HG03039 (cell line): ENCODE data around the gene USH1C.

Experiments used
- ATAC-seq: cut with Tn5 transposase; IDR thresholded peaks from one replicate; pipeline ENCODE4 v1.9.1; 2021; ENCODE audit warnings: mild to moderate bottlenecking, moderate library complexity; ENCODE audit not compliant: unreplicated experiment

USH1C gene

DNA sequence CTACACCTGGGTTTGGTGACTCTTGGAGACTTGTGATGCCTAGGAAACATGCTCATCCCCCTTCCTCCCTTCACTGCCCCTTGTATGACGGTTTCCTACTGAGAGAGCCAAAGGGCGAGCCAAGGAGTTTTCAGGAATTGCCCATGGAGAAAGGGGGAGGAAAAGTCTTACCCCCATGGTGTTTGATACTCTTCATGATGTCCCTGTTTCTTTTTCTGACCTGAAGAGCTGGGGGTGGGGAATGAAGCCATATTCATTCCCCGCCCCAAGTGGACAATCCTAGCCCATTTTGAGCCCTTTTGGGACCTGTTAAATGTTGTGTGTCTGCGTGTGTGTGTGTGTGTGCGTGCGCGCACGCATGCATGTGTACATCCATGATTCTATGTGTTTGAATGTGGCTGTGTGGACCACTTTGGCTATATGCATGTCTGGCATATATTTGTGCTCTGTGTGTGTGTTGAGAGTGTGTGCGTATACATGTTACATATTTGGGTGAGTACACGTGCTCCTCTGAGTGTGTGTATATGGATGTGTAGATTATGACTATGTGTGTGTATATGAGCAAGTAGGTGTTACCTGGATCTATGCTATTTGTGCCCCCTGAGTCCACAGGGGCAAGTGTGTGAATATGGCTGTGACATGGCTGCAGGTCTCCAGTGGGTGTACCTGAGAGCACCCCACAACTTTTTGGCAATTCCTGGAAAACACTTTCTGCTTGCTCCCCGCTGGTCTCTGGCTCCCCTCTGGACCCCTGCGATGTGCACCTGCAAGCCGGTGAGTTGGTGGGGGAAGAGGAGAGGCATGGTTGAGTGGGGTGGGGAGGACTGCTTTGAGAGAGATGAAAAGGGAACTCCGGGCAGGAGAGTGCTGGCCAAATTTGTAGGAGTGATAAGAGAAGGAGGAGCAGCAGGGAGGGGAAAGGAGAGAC, 27.5 kb upstream of the USH1C start:
- ATAC-seq: no peak

DNA sequence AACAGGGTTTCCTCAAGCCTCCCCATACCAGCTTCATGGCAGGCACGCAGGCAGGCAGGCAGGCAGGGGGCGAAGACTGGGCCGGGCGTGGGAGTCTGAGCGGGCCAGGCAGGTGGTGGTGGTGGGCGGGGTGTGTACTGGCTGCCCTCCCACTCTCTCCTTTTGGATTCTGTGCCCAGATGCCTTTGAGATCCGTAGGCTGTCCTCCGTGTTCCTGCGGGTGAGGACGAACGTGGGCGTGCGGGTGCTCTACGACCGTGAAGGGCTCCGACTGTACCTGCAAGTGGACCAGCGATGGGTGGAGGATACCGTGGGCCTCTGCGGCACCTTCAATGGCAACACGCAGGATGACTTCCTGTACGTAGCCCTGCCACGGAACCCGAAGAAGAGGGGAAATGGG, 25.8 kb upstream of the USH1C start:
- ATAC-seq: no peak

DNA sequence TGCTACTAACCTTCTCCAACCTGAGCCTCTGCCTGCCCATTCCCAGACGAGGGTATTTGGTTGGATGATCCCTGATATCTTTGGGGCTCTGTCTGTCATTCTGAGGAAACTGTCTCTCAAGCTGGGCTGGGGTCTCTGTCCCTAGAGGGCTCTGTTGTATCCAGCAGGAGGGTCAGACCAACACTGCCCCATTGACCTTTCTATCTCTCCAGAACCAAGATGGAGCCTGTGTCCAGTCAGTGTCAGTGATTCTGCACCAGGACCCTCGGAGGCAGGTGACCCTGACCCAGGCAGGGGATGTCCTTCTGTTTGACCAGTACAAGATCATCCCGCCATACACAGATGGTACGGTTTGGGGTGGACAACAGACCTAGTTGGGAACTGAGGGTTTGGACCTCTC, 24.7 kb upstream of the USH1C start:
- no peak for ATAC-seq

DNA sequence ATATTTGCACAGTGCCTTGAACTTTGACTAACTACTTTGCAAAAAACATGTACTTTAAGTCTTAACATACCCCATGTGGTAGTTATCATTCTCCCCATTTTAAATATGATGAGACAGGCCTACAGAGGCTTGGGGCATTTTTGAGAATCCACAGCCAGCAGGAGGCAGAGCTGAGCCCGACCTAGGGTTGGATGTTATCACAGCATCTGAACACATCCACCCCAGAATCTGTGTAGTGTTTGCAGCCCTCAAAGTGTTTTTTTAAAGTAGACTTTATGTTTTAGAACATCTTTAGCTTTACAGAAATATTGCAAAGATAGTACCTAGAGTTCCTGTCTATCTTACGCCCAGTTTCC, 20.4 kb upstream of the USH1C start:
- no peak for ATAC-seq

DNA sequence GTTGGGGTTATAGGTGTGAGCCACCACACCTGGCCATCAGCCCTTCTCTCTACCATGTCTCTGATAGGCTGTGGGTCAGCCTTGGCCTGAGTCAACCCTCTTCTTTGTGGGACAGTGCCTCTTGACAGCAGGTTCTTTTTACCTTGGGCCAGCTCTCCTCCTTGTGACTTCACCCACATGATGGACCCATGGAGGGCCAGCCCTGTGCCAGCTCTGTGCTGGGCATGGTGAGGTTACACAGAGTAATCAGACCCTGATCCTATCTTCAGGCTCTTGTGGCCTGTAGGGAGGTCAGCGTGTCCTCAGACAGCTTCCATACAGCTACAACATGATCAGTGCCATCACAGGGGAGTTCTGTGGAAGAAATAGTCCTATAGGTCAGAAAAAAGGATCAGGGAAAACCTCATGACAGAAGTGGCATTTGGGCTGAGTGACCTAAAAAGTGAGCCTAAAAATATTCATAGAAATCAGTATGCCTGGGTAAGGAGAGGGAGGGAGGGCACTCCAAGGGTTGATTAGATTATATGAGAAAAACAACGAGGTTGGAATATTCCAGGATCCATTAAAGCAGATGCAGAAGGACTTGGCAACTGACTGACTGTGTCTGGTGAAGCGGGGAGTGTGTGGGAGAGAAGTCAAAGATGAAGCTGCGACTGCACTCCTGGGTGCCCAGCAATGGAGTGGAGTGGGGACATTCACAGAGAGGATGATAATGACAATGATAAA, 19.9 kb upstream of the USH1C start:
- ATAC-seq: no peak

DNA sequence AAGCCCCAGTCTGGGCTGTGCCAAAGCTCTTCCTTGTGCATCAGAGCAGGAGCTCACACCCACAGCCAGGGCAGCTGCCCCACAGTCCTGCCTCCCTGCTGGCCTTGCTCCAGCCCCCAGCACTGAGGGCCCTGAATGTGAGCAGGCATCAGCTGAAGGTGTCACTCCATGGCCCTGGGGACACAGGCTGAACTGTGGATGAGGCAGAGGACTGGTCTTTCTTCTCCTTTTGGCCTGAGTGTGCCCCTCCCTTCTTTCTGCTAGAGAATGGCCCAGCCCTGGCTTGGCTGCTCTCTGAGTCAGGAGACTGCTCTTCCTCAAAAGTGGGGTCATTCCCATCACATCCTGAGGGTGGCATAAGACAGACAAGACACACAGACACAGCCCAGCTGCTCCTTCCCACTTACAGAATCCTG, 19.0 kb upstream of the USH1C start:
- ATAC-seq: no peak

DNA sequence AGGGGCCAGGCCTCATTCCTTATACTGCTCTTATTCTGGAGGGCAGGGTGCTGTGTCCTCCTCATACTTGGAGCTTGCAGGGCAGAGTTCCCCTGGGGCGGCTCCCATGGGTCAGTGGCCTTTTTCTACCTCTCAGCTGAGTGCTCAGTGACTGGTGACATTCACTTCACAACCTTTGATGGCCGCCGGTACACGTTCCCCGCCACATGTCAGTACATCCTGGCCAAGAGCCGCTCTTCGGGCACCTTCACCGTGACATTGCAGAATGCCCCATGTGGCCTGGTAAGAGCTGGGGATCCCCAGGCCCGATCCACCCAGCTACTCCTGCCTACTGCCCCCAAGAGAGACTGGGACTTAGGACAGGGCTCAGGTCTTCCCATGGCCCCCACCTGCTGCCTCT, 17.3 kb upstream of the USH1C start:
- ATAC-seq: no peak

DNA sequence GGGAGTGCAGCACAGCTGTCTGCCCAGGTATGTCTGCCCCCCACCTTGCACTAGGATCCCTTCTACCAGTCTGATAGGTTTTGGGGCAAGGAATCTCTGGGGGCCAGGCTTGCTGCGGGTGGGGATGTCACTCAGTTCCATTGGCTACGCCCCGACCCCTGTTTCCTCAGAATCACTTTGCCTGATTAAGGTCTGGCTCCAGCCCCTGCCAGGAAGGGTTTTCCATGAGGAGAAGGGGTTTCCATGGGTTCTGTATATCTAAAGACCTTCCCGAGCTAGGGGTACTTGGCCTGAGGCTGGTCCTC, 16.8 kb upstream of the USH1C start:
- no peak for ATAC-seq

DNA sequence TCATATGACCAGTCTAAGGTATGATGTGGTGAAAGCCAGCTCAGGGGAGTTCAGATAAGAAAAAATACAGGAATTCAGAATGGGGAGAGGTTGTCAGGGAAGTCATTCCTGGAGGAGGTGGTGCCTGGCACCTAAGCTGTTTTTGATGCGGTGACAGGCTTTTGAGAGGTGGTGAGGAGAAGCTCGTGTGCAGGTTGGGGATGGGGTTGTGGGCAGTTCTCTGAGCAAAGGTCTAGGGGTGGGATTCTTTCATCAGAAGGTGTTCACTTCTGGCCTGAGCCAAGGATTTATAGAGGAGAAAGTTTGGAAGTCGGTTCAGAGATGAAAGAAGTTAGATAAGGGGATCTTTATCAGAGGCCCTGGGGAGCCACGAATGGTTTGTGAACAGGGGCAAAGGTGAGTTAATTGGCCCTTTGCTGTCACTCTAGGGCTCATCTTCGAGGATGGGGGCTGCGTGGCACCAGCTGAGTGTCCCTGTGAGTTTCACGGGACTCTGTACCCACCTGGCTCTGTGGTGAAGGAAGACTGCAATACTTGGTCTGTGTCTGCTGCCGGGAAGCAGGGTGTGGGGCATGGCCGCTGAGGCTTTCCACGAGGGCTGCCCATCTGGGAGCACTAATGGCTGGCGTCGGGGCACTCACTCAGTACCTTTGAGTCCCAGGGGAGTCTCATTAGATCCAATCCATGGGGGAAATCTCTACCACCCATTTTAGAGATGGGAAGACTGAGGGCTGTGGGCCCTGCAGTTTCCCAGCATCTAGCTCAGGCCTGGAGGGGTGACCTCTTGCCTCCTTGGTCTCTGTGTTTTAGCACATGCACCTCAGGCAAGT, 16.3 kb upstream of the USH1C start:
- no peak for ATAC-seq

DNA sequence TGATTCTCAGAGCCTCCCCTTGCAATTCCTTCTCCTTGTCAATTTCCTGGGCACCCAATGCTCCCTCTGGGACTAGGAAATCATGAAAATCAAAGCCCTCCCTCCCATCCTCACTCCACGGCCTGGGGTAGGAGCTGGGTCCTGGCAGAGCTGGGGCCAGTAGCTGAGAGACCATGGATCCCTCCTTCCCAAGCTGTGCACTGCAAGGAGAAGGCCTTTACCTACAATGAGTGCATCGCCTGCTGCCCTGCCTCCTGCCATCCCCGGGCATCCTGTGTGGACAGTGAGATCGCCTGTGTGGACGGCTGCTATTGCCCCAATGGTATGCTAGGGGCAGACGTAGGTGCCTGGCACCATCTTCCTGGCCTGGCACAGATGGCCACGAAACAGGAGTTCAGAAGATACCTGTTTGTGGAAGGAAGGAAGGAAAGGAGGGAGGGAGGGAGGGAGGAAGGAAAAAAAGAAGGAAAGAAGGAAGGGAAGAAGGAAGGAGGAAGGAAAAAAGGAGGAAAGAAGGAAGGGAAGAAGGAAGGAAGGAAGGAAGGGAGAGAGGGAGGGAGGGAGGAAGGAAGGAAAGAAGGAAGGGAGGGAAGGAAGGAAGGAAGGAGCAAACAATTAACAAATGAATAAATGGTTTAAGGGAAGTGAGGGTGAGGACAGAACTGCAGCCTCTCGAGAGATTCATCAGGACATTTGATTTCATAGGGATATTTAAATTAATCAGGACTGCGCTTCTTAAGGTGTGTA, 15.3 kb upstream of the USH1C start:
- no peak for ATAC-seq

DNA sequence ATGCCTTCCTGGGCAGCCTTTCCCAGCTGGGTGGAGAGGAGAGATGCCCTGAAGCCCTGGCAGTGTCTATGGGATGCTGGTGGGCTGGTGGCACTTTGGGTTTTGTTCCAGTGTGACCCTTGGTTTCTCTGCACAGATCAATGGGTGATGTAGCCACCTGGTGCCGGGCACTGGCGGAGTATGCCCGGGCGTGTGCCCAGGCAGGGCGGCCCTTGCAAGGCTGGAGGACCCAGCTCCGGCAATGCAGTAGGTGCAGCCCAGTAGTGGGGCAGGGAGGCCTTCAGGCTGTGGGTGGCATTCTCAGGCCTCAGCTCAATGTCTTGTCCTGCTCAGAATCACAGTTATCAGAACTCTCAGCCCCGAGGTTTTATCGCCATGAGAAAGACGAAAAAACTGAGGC, 14.7 kb upstream of the USH1C start:
- no peak for ATAC-seq

DNA sequence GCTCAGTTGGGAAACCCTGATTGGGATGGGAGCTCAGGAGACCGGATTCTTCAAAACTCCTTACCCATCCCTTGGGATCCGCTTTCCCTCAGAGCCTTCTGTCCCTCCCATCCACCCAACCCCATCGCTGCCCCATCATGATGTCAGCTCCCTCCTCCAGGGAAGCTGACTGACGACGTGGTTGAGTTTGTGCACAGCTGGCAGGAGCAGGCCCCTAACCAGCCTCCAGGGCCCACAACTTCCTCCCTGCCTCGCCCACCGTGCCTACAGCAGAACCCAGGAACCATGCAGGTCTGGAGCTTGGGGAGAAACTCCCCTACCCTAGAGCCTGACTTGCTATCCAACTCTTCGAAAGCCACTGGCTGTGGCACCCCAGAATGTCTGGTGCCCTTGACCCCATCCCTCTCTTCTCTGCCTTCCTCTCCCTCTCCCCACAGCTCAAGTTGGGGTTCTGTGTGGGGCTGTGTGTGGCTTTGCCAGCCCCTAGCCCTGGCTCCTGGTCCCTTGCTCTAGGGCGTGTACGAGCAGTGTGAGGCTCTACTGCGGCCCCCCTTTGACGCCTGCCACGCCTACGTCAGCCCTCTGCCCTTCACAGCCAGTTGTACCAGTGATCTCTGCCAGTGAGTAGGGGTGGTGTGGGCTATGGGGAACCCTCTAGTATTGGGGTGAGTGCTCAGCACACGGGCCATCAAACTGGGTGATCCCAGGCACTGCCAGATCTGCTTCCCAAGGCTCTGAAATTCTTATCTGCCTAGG, 14.0 kb upstream of the USH1C start:
- ATAC-seq: no peak

DNA sequence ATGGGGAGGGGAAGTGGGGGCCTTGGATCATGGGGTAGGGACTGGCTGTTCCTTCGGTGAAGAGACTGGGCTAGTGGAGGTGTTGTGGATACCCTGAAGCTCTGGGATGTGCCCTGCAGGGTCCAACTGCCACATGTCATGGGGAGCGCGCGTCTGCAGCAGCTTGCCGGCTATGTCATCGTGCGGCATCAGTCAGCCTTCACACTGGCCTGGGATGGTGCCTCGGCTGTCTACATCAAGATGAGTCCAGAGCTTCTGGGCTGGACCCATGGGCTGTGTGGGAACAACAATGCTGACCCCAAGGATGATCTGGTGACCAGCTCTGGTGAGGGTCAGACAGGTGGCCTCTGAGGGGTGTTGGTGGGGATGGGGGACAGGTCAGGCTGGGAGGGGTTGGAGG, 12.8 kb upstream of the USH1C start:
- no peak for ATAC-seq

DNA sequence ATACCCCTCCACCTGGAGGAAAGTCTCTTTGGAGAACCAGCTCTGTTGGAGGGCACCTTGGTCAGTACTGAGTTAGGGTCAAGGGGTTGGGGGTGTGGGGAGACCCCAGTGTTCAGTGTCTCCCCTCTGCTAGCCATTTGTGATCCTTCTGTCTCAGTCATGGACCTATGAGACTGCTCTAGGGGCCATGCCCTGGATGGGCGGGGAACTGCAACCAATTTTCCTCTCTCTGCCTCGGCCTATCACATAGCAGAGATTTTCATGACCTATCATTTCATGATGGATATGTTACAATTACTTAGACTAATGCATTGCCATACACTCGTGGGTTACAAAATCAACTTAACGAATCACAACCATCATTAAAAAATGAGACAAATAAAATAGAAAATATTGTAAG, 10.3 kb upstream of the USH1C start:
- no peak for ATAC-seq

DNA sequence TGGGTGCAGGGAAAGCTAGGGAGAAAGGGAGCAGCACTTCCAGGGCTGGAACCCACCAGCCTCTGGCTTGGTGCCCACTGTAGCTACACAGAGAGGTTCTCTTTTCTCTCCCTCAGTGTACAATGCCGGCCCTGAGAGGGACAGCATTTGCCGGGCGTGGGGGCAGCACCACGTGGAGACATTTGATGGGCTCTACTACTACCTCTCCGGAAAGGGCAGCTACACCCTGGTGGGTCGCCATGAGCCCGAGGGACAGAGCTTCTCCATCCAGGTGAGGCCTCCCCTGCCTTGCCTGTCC, 9.0 kb upstream of the USH1C start:
- no peak for ATAC-seq

DNA sequence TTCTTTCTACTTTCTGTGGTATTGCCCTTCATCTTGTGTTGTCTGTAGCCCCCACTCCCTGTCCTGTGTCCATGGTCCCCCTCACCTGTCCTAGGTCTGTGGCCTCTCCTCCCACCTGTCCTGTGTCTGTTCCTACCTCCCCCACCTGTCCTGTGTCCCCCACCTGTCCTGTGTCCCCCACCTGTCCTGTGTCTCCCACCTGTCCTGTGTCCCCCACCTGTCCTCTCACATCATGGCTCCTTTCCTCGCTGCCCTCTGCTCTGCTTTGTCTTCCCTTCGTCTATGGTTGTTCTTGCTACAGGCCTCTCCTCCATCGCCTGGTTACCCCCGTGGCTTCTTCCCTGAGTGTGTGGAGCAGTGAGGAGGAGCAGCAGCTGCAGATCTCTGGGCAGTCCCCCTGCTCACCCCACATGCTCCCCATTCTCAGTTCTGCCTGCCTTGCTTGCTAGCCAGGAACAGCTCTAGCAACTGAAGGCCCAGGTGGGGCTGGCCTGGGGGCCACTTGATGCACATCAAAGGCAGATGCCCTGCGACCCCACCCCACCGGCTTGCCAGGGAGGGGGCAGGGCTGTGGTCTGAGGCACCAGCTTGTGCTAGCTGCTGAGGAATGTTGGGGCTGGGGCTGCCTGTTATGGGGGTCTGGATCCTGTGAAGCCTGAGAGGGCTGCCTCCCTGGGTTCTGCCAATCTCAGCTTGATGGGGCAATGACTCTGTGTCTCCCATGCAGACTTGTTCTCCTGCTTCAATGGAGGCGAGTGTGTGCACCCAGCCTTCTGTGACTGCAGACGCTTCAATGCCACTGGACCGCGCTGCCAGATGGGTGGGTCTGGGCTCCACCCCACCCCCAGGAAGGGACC, 8.4 kb upstream of the USH1C start:
- no peak for ATAC-seq

DNA sequence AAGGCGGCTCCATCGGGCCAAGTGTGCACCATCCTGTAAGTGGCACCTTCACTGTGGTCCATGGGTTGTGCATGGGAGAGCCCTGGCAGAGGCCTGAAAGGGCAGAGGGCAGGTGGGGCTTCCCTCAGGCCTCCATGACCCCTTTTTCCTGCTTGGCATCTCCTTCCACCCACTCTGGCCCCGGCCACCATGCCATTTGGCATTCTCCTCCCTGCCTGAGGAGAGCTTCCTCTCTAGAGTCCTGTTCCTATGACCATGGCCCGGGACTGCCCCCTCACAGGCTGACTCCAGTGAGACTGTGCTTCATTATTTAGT, 7.8 kb upstream of the USH1C start:
- no peak for ATAC-seq

DNA sequence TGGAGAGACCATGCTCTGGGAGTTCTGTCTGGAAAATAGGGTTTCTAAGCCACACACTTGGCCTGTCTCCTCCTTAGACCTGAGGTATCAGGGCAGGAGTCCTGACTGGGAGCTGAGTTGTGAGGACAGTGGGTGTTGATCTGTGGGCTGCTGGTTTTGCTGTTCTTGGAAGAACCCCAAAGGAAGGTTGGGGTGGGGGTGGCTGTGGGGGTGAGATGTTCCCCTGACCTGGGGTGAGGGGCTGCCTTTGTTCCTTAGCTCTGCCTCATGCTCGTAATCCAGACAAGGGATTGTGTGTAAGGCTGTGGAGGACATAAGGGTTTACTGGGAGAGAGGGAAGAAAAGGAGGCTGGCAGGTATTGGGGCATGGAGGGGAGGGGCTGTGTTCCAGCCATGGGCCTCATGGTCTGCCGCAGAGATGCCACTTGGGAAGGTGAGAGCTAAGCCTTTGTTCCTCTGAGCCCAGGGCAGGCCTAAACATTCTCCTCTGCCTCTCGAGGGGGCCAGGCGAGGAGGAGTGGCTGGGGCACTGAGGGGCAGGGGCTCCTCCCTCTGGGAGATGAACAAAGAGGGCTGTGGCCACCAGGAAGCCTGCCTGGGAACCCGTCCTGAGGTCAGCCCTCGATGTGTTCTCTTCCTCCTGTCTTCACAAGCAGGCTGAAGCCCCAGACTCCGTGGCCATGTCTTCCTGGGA, 7.3 kb upstream of the USH1C start:
- no peak for ATAC-seq
